NCI-H146 treated with DMSO at 0.1 percent for 48 hours (cell line): ENCODE results near the gene VOPP1.
"Not testable (repeated sequence)": the region's sequence is repeated elsewhere in the genome, so short reads cannot be mapped to it uniquely, and the experiment has no call there.

ENCODE experiments used
- DNase-seq: peaks from one replicate; lab custom pipeline; 2025; ENCODE audit not compliant: unreplicated experiment; lab: John Stamatoyannopoulos, UW

Gene VOPP1

DNA sequence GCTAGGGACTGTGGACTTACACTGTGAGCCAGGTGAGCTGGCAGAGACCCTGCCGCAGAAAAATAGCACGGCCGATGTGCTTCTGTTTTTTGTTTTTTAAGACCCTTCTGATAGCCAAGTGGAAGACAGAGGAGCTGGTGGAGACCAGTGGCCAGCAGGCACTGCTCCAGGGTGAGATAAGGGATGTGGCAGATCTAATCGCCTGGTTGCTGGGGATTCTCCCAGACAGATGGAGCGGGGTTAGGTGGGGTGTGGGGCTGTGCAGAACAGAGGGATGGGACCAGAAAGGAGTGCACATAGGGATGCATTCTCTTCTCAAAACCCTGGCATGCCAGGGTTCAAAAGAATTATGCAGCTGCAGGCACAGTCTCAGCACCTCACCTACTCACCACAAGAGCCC is 82.2 kb downstream of the VOPP1 start:
- DNase-seq = no peak

DNA sequence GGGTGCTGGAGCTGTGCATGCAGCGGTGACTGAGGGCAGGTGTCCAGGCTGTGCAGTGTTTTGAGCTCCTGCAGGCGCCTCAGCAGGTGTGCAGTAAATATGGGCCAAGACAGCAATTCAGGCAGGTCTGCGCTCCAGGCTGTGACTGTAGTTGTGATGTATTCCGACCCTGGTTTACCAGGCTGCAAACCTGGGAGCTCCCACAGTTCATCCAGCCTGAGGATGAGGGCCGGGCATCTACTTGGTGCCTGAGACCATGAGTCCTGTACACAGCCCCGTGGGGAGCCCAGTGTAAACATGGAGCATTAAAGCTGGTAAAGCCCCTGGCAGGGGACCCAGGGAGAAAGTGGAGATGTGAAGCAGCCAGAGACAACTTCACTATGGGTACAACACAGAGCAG is 82.8 kb downstream of the VOPP1 start:
- peak; percentile 74 for DNase-seq

DNA sequence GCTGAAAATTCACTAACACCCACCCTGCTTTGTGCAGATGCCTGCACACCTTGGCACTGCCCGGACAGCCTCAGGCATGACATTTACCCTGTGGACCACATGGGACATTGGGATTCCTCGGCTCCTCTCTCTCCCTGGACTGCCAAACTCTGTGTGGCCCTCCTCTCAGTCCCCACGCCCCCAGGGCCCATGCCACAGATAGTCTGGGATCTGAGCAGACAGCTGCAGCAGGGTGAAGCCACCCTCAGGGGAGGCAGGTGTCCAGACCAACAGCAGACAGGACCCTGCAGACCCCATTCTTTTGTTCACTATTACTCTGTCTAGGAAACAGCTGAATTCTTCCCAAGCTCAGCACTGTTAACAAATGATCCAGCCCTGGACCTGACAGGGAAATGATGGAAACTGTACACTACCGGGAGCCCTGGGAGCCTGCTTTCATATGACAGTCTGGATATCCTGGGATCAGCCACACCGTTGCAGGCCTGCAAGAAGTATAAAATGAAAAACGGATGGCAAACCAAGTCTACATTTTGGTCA is 83.4 kb downstream of the VOPP1 start:
- DNase-seq = peak; percentile 46

- no peak for DNase-seq
Measured at GRCh38 chr7:55488216-55488615, 84.1 kb downstream of the VOPP1 start.

DNA sequence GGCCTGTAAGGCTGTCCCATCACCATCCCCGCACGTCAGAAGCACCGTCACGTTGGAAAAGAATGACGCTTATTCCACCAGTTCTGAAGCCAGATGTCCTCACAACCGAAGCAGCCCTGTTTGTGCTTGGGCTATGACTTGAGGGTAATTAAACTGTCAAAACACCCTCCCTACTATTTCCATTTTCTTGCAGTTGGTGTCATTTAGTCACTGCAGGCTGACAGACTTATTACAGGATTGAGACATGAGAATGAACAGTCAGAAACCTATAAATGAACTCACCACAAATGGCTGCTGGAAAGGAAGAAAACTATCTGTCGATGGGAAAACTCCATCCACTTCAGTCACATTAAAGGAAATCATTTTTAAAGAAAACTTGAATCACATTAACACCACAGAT is 85.3 kb downstream of the VOPP1 start:
- no peak for DNase-seq

DNA sequence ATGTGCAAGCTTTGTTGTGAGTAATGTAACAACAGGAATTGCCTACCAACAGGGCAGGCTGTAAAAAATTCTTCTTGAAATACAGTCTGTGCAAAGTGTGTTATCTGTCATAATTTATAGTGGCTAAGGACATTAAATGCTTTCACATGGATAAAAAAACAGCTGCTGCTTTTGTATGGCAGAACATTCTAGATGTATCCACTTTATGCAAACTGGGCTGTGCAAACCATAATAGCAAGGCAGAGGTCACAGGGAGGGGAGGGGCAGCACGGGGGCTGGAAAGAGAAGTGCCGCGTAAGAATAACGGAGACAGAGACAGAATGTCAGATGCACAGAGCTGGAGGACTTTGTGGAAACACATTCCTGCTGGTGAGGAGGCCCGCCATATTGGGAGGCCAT is 86.1 kb downstream of the VOPP1 start:
- DNase-seq = no peak

DNA sequence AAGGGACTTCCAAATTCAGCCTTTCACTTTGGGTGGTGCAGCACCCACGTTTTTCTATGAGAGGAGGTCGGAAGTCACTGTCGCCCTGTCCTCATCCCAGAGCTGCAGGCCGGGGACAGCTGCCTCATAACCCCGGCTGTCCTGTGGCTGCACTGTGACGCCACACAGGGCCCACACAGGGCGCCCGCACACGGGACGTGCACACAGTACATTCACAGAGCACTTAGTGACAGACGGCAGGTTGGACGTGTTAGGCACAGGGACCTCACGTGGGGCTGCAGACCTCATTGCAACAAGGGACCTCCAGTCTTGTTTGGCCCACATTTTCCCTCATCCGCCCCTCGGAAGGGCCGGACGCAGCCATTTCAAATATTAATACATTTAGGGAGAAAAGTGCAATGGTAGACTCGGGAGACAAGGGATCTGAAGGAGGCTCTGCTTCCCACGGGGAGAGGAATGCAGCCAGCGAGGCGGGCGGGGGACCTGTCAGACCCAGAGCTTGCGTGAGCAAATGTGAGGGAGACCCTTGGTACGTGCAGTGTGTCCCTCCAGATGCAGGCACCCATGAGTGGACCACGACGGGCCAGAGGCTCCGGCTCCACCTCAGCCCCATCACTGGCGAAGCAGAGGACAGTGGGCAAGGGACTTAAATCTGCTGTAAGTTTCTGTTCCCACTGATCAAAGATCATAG is 86.7 kb downstream of the VOPP1 start:
- DNase-seq = no peak

DNA sequence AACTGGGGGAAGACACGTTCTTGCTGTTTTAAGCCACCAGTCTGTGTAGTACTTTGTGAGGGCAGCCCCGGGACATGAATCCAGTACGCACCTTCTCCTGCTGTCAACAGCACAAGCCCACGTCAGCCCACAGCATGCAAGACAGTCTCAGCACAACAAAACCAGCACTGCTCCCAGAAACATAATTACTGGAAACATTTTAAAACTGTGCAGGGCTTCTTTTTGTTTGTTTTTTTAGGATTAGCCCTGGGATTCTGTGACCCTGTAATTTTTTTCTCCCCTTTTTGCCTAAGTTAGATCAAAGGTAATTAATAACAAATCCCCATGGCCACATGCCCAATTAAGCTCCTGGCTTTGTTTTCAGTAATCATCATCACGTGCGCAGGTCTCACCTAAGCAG is 87.5 kb downstream of the VOPP1 start:
- DNase-seq = no peak

DNA sequence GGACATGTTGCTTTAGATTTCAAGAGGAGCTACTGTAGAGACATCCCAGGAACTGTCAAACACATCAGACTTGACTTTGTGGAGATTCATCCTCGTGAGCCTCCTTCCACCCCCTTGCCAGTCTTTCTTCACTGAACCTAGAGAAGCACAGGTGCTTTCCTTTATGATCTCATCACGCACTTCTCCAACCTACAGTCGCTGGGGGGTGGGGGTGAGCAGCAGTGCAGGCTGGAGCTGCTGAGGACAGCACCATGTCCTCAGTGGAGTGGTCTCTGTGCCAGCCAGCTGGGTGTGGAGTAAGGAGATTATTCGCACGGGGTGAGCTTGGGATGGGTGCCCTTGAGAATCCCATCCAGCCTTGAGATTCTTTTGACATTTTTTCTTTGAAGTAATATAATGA is 88.1 kb downstream of the VOPP1 start:
- DNase-seq = no peak

DNA sequence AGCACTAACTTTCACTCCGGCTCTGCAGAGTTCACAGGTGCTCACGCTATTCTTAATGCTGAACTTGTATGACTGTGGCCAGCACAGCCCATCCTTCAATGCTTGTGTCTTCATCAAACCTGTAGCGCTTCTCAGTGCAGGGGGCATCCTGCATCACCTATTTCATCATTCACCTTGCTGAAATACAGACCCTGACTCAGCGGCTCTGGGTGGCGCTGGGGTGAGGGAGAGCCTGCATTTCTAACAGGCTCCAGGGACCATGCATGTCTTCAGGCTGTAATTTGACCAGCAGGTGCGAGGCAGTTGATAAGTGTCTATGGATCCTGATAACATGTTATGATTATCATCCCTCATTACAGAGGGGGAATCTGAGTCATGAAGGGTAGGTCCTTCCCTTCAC is 89.3 kb downstream of the VOPP1 start:
- peak; percentile 34 for DNase-seq

DNA sequence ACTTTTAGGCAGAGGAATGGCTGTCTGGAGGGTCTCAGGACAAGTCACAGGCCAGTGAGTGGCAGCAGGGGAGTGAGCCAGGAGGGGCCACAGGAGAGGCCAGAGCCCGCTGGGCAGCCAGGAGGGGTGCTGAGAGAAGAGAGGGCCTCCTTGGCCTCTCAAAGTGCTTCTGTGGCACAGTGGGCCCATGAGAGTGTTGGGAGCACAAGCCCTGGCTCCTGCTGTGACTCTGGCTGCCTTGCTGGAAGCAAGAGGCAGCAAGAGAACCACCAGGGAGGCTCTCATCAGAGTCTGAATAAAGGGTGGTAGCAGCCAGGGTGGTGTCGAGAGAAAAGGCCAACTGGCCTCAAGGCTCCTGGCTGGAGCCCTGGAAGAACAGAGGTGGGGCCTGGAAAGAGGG is 91.1 kb downstream of the VOPP1 start:
- DNase-seq = no peak

DNA sequence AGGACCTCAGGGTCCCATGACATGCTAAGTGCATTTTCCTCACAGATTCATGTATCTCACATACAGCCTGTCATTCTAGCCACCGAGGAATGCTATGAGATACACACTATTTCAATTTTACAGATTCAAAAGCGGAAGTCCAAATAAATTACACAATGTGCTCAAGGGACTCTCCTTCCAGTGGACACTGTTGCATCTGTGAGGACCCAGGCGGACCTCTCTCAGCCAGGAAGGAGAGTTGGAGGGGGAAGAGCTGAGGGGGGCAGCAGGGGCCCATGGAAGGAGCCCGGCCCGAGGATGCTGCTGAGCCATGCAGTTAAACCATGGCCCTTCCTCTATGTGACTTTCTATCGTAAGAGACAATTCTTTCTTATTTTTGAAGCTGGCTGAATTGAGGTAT is 93.6 kb downstream of the VOPP1 start:
- DNase-seq = no peak

DNA sequence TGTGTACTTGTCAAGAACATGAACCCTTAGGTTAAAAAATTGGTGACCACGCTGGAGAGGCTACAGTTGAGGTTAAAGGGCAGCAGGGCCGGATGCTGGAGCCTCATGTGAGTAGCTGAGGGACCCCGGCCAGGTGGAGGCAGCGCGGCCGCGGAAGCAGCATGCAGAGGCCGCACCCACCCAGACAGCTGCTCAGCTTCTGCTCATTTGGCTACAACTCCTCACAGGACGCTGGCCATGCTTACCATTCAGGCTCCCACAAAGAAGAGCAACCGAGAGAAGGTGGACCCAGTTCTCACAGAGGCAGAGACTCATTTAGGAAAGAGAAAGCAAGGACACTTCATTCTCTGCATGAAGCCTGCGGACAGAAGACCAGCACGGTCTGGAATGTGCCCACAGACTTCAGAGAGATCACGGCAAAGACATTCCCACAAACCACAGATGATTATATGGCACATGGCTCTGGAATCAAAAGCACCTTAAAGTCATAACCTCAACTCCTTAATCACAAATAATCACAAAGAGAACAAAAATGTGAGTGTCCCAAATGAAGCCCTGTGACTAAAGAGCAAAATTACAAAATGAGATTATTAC is 94.4 kb downstream of the VOPP1 start:
- DNase-seq = no peak

- DNase-seq = no peak
Measured at GRCh38 chr7:55476852-55477780, 95.2 kb downstream of the VOPP1 start.

GRCh38 chr7:55475855-55476803 is 96.2 kb downstream of the VOPP1 start:
- DNase-seq = no peak

DNA sequence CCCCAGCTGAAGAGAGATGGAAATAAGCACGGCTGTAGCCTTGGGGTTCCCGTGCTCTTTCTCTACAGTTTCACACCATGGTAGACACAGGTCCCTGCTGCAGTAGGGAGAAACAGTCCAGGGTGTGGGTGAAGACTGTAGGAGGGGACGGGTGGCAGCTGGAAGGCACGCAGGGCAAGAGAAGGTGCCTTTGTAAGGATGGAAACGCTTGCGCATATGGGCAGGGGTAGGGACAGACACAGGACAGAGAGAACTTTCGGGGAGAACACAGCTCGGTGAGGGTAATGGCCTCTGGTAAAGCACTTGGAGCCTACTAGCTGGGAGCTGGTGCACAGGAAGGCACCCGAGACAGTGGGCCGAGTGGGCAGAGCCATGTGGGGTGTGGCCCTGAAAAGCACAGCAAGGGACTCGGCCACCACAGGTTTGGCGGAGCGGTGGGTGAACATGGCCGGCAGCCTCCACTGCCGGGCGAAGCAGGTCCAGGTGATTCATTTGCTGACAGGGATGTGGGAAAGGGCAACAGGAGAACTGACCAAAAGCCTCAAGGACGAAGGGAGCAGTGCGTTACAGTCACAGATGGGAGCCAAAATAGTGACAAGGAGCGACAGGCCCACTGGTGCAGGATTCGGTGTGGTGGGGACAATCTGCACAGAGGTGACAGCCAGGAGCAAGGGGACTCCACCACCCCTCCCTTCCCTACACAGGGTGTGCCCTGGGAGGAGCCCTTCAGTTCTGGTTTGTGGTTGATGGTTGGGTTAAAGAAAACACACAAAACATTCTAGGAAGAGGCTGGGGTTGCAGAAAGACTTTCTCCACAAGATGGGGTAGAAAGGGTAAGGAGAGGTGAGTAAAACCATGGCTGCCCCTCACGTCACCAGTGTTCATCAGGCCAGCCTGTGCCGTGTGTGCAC is 97.1 kb downstream of the VOPP1 start:
- DNase-seq = no peak

- no peak for DNase-seq
Measured at GRCh38 chr7:55473932-55474331, 98.4 kb downstream of the VOPP1 start.

DNA sequence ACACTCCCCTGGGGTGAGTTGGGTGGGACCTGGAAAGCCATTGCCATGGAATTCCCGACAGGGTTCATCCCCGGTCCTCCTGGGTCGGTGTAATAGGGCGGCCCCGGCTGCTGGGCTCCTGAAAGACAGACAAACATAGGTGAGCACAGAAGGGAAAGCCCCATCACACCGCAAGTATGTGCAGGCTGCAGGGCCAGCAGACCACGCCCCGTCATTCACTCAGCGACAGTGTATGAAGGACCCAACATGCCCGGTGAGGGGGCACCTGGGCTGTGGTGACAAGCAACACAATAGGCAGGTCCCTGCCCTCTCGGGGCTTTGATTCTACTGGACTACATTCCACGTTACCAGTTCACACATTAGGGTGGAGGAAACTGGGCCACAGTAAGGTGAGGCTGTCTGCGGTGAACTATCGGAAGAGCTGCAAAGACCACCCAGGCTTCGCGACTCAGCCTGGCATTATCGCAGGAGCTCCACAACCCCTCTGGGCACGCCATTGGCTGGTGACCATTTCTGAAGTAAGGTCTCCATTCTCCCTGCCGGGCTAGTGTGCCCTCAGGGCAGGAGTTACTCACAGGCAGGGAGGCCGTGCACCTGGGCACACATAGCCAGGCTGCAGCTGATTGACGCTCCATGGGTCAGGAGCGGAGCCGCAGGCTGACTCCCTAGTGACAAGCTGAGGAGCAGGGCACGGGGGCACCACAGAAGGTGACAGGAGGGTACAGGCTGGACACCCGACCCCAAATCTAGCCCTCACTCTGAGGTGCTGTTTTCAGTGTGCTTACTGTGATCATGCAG is 99.2 kb downstream of the VOPP1 start:
- no peak for DNase-seq

GRCh38 chr7:55472406-55472805 is 99.9 kb downstream of the VOPP1 start:
- DNase-seq = not testable (repeated sequence)
